ENCODE data around the gene MEFV.

GRCh38 chr16:3202903-3203539 lies 53.4 kb downstream of the MEFV start:
- TF ChIP-seq CTCF (IDR thresholded peaks at IDR 0.05) (no peak), POLR2A (IDR thresholded peaks at IDR 0.05) (no peak)
